HuH-7.5 (cell line): ENCODE results near the gene RPS27L.
"Not testable (repeated sequence)": the region's sequence is repeated elsewhere in the genome, so short reads cannot be mapped to it uniquely, and the experiment has no call there.

ENCODE experiments used
- DNase-seq: peaks from one replicate; pipeline ENCODE4 v3.0.0; 2011; ENCODE audit warnings: low spot score

The RPS27L gene

DNA sequence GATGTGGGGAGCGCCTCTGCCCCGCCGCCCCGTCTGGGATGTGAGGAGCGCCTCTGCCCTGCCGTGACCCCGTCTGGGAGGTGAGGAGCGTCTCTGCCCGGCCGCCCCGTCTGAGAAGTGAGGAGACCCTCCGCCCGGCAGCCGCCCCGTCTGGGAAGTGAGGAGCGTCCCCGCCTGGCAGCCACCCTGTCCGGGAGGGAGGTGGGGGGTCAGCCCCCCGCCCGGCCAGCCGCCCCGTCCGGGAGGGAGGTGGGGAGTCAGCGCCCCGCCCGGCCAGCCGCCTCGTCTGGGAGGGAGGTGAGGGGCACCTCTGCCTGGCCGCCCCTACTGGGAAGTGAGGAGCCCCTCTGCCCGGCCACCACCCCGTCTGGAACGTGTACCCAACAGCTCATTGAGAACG is 58.4 kb downstream of the RPS27L start:
- DNase-seq: not testable (repeated sequence)
